ENCODE results near the gene GPR171.

DNA sequence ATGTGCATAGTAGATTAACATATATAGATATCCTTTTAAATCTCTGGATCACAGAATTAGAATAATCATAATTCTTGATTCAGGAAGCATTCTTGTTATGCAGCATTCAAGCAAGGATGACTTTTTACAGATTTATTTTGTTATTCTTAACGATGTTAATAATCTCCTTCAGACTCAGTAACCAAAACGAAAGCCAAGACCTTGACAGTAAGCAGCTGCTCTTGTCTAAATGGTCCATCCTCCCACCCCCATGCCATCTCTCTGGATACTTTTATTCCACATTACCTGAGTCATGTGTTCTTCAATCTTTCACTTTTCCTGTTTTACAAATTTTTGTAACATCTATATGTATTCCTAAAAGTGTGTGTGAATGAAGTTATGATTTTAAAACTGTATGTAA is 33.3 kb upstream of the GPR171 start:
- TF ChIP-seq, protein P1, sequence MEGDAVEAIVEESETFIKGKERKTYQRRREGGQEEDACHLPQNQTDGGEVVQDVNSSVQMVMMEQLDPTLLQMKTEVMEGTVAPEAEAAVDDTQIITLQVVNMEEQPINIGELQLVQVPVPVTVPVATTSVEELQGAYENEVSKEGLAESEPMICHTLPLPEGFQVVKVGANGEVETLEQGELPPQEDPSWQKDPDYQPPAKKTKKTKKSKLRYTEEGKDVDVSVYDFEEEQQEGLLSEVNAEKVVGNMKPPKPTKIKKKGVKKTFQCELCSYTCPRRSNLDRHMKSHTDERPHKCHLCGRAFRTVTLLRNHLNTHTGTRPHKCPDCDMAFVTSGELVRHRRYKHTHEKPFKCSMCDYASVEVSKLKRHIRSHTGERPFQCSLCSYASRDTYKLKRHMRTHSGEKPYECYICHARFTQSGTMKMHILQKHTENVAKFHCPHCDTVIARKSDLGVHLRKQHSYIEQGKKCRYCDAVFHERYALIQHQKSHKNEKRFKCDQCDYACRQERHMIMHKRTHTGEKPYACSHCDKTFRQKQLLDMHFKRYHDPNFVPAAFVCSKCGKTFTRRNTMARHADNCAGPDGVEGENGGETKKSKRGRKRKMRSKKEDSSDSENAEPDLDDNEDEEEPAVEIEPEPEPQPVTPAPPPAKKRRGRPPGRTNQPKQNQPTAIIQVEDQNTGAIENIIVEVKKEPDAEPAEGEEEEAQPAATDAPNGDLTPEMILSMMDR (IDR thresholded peaks at IDR 0.05; ENCODE audit: insufficient read depth, low read length, poor library complexity, severe bottlenecking) = no peak
- TF ChIP-seq EZH2phosphoT487 (conservative IDR thresholded peaks at IDR 0.05; ENCODE audit: low read length) = no peak
